GM20000 (cell line): ENCODE measurements around the gene F12.

ENCODE experiments used
- DNase-seq: peaks from one replicate; pipeline ENCODE4 v3.0.0; 2012; ENCODE audit warnings: low spot score
- TF ChIP-seq, protein P1 (sequence below): IDR thresholded peaks from 2 replicates; pipeline ENCODE4 v1.5.1; 2012; ENCODE audit warnings: mild to moderate bottlenecking, control low read depth; ENCODE audit errors: extremely low read depth, missing control alignments

Gene F12

DNA sequence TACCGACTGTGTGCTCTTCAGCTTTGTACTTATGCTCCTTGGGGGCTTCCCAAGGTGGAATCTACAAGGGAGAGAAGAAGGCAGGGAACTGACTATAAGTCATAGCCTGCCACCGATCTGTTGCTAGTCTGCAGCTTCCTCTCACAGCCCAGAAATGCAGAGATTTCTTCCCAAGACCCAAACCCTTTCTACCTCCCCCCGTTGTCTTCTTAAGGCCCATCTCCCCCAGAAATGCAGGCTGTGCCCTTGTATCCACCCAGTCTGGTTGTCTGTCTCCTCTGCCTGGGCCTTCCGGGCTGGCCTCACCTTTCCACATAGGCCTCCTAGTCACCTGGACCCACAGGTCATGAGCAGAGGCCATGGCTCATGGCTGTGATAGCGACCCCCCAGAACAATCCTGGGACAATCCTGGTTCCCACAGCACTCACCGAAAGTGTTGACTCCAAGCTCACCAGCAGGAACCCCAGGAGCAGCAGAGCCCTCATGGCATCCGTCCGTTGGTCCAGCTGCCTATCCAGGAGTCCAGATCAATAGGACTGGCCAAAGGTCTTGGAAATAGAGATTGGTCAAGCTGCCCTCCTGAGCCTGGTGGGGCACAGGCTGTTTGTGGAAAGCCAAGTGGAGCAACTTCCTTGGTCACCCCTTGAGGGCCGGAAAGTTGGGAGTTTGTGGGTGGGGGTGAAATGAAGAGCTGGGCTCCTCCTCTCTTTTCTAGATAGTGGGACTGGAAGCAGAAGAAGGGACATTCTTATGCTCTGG lies at the start of gene F12:
Gene F12, minus strand, starts transcription at position 522 of the 759 bp plus-strand sequence. Its CDS starts 37 bp downstream, at position 485.
- TF ChIP-seq, protein P1, sequence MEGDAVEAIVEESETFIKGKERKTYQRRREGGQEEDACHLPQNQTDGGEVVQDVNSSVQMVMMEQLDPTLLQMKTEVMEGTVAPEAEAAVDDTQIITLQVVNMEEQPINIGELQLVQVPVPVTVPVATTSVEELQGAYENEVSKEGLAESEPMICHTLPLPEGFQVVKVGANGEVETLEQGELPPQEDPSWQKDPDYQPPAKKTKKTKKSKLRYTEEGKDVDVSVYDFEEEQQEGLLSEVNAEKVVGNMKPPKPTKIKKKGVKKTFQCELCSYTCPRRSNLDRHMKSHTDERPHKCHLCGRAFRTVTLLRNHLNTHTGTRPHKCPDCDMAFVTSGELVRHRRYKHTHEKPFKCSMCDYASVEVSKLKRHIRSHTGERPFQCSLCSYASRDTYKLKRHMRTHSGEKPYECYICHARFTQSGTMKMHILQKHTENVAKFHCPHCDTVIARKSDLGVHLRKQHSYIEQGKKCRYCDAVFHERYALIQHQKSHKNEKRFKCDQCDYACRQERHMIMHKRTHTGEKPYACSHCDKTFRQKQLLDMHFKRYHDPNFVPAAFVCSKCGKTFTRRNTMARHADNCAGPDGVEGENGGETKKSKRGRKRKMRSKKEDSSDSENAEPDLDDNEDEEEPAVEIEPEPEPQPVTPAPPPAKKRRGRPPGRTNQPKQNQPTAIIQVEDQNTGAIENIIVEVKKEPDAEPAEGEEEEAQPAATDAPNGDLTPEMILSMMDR: no peak
- no peak for DNase-seq

DNA sequence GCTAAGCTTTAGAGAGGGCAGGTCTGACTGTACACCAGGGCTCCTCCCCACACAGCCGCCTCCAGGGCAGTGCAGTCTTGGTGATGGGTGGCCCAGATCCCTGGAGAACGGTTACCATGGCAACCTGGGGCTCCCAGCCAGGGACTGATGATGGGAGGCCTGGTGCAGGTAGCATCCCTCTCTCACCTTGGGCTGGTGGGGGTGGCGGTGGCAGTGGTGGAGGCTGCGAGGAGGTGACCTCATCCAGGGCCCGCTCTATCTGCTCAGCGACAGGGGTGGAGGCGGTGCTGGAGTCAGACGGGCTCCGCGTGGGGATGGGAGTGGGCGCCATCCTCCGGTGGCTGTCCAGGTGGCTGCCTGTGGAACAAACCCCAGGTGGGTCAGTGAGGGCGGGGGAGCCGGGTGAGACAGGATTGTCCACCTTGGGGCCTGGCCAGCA lies 49.6 kb upstream of the F12 start:
- TF ChIP-seq, protein P1: no peak
- DNase-seq: no peak

DNA sequence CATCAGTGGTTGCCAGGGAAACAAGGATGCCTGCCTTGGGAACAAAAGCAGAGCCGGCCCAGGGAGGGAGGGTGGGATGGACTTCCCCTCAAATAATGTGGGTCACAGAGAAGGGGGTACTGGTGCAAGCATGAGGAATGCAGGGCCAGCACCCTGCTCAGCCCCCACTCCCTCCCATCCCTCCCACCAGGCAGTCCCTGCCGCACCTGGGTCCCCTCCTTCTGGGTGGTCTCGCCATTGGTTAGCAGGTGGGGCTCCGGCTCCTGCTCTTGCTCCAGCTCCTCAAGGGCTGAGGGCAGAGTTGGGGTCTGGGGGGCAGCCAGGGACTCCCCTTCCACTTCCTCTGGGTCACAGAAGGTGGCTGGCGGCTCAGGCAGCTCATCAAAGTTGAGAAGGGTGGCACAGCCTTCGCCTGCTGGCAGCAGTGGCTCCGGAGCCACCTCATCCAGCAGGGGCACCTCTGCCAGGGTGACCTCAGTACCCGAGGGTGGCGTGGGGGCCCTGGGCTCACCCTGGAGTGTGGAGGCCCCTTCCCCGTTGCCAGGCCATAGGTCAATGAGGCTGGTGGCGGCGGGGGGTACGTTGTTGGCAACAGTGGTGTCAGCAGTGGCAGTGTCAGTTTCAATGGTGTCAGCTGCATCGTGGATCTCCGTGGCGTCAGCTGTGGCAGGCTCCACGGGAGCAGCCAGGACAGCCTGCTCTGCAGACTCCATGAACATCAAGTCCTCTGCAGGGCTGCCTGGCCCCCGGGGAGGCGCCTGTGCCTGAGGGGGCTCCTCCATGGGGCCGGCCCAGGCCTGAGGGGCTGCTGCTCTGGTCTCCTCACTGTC lies 48.7 kb upstream of the F12 start:
- no peak for DNase-seq

DNA sequence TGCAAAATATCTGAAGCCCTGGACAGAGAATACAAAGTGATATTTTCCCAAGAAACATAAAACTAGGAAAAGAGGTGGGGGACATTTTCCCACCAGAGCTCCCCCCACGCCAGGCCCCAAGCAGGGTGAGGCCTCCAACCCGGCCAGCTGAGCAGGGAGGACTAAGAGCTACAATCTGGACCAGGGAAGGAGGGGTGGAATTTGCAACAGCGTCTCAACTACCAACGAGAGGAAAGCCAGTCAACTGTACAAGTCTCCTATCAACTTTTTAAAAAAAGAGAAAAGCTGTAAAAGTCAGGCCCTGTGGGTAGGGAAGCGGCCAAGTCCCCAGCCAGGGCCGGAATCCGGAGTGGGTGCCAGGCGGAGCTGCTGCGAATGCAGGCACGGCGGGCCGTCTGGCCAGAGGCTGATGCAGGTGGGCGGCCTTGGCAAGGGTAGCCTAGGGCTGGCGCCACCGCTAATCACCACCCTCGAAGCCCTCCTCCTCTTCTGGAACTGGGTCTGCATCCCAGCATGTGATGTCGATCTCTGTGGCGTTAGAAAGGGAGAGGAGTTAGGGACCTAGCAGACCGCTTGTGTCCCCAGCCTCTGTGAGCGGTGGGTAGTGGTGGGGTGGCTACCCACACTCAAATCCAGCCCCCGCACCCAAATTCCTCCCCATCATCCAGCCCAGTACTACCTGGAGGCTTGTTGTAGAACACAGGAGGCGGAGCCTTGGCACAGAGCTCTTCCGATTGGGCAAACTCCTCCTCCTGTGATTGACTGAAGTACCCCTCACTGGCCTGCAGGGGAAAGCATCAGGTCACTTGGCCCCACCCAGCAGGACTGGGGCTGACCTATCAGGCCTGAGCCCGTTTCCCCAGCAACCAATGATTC lies 47.9 kb upstream of the F12 start:
- peak; percentile 94 for DNase-seq
- TF ChIP-seq, protein P1: no peak

More for the DNA sequence above, 48.7 kb upstream of the F12 start:
- TF ChIP-seq, protein P1: no peak

DNA sequence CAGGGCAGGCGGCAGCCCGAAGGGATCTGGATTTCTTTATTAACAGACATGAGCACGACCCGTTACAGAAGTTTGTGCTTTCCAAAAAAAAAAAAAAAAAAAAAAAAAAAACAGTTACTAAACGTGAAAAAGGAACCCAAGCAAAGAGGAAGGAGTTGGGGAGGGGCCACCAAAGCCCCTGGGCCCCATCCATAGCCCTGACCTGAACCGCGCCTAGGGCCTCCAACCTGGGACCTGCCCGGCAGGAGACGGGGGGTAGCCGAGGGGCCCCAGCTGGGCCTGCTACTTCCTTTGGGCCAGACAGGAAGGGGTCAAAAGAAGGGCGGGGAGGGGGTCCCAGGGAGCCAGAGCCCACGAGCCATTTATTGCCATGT lies 47.2 kb upstream of the F12 start:
- TF ChIP-seq, protein P1: no peak
- DNase-seq: no peak

DNA sequence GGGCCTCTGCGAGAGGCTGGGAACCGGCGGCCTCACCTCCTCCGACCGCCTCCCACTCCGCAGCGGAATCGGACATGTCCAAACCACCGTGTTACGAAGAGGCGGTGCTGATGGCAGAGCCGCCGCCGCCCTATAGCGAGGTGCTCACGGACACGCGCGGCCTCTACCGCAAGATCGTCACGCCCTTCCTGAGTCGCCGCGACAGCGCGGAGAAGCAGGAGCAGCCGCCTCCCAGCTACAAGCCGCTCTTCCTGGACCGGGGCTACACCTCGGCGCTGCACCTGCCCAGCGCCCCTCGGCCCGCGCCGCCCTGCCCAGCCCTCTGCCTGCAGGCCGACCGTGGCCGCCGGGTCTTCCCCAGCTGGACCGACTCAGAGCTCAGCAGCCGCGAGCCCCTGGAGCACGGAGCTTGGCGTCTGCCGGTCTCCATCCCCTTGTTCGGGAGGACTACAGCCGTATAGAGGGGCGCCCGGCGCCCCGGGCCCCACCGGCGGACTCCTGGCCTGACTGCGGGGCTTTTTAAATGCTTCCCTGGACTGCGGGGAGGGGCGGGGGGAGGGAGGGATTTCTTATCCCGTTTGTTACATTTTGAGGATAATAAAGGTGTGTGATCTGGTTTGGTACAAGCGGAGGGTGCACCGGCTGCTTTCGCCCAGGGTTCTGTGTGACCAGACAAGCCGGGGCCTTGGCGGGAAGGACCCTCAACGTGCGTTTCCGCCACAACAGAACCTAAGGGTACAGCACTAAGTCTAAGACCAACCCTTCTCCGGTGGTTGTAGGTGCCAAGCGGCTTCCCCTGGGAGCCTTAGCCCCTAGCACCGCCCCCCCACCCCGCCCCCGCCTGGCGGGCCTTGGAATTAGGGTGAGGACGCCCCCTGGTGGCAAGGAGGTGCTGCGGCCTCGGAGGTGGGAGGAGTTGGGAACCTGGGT lies 46.6 kb upstream of the F12 start:
- peak; percentile 96 for DNase-seq
- TF ChIP-seq, protein P1: peak; percentile 96
